GM12878 (cell line): ENCODE results near the gene KNSTRN. TPM values are rescaled to one million over a fixed set of nuclear protein-coding genes. Genes with fewer than 3 reads are reported as not detected.

Source experiments
- ATAC-seq: fragments of 200-7000 bp; cut with Tn5 transposase; 3 replicates; pipeline ENCODE4 v1.9.1; 2020; ENCODE audit warnings: mild to moderate bottlenecking, moderate library complexity
- BruUV-seq: library from RNA; stranded (reverse); fragments of 400-500 nt; replicated peaks from 2 replicates; lab custom pipeline; 2021; lab: Mats Ljungman, UMichigan
- CTCF ChIA-PET: fragments of 300-600 bp; sonication (Branson Sonifier 250); formaldehyde crosslinking; extraction: SDS; loops from one replicate; lab custom pipeline; 2021; ENCODE audit warnings: inconsistent platforms; lab: Yijun Ruan, JAX
- POLR2A ChIA-PET: fragments of 350-600 bp; formaldehyde crosslinking; extraction: SDS; loops from one replicate; lab custom pipeline; 2021; ENCODE audit warnings: inconsistent platforms; lab: Charles Lee
- RAD21 ChIA-PET: fragments of 300-600 bp; sonication (Branson Sonifier 250); formaldehyde crosslinking; loops from one replicate; lab custom pipeline; 2023; ENCODE audit warnings: antibody characterized with exemption; ENCODE audit not compliant: unreplicated experiment; lab: Charles Lee
- SMC1A ChIA-PET: fragments of 300-600 bp; sonication (Branson Sonifier 250); formaldehyde crosslinking; loops from one replicate; lab custom pipeline; 2023; ENCODE audit not compliant: unreplicated experiment, uncharacterized antibody; lab: Charles Lee
- DNase-seq: peaks from one replicate; pipeline ENCODE4 v3.0.0-alpha.2; 2011; ENCODE audit warnings: low read depth, low spot score
- FAIRE-seq: peaks from 3 replicates; lab custom pipeline; 2011; peaks lifted over from hg19 to GRCh38; lab: Jason Lieb, UNC
- H2AFZ ChIP-seq: 2 replicates; pipeline ENCODE4 v1.6.0; 2011; ENCODE audit warnings: low read depth, low read length, control low read depth; ENCODE audit not compliant: control insufficient read depth
- H3K27ac ChIP-seq: 2 replicates; pipeline ENCODE4 v1.5.1; 2011; ENCODE audit warnings: control low read depth; ENCODE audit not compliant: control insufficient read depth, insufficient read depth
- H3K27me3 ChIP-seq, 2 experiments: replicated peaks in 1 of 2; 2 replicates each; pipeline versions ENCODE4 v1.6.0 to v1.6.1; 2011; ENCODE audit warnings: low read length in 1 of 2; ENCODE audit not compliant: control insufficient read depth in 2 of 2, insufficient read depth in 2 of 2
- H3K36me3 ChIP-seq, 2 experiments: 2 replicates each; pipeline ENCODE4 v1.5.1; 2011; ENCODE audit warnings: low read length in 1 of 2; ENCODE audit not compliant: control insufficient read depth in 2 of 2, insufficient read depth in 2 of 2
- H3K4me1 ChIP-seq: 2 replicates; pipeline ENCODE4 v1.6.1; 2011; ENCODE audit warnings: mild to moderate bottlenecking, low read length, moderate library complexity, mixed read lengths; ENCODE audit not compliant: control insufficient read depth, insufficient read depth
- H3K4me2 ChIP-seq: 2 replicates; pipeline ENCODE4 v1.6.0; 2011; ENCODE audit warnings: control low read depth; ENCODE audit not compliant: control insufficient read depth, insufficient read depth
- H3K4me3 ChIP-seq: fragments of 200-600 bp; sonication (generic); 2 replicates; pipeline ENCODE4 v1.5.1; 2016
- H3K79me2 ChIP-seq: 2 replicates; pipeline ENCODE4 v1.6.0; 2011; ENCODE audit warnings: low read length; ENCODE audit not compliant: control insufficient read depth, insufficient read depth
- H3K9ac ChIP-seq: 2 replicates; pipeline ENCODE4 v1.8.0; 2011; ENCODE audit warnings: low read length, control low read depth, mixed read lengths; ENCODE audit not compliant: control insufficient read depth, insufficient read depth
- H3K9me3 ChIP-seq: replicated peaks from 3 replicates; pipeline ENCODE4 v1.5.1; 2011; ENCODE audit warnings: mild to moderate bottlenecking, low read length; ENCODE audit not compliant: control insufficient read depth, insufficient read depth
- H4K20me1 ChIP-seq: 2 replicates; pipeline ENCODE4 v1.6.0; 2011; ENCODE audit not compliant: control insufficient read depth, insufficient read depth
- JUND ChIP-seq: IDR thresholded peaks from 2 replicates; pipeline ENCODE4 v1.6.1; 2012; ENCODE audit warnings: low read depth, mild to moderate bottlenecking, low read length, improper control_type of control experiment, moderate library complexity
- KDM1A ChIP-seq: fragments of 200-600 bp; sonication (generic); IDR thresholded peaks from 2 replicates; pipeline ENCODE4 v1.6.1; 2016; ENCODE audit warnings: borderline replicate concordance
- NR2C2 ChIP-seq: IDR thresholded peaks from 2 replicates; pipeline ENCODE4 v1.6.1; 2011; ENCODE audit warnings: borderline replicate concordance, low read depth; ENCODE audit not compliant: control insufficient read depth, insufficient read length
- SMAD5 ChIP-seq: IDR thresholded peaks from 2 replicates; pipeline ENCODE4 v1.6.1; 2016; ENCODE audit warnings: antibody characterized with exemption, low read depth
- SMARCA5 ChIP-seq: fragments of 450-650 bp; IDR thresholded peaks from 2 replicates; pipeline ENCODE4 v1.6.1; 2017; ENCODE audit warnings: mild to moderate bottlenecking
- SREBF1 ChIP-seq: IDR thresholded peaks from 2 replicates; pipeline ENCODE4 v1.6.1; 2012; ENCODE audit warnings: mild to moderate bottlenecking, low read length
- WRNIP1 ChIP-seq: IDR thresholded peaks from 2 replicates; pipeline ENCODE4 v1.6.1; 2011; ENCODE audit warnings: low read depth, low read length, improper control_type of control experiment, borderline replicate concordance
- WGBS: methylation state at CpG from one replicate; pipeline ENCODE4 v1.1.6; 2016; ENCODE audit warnings: low lambda C conversion rate; ENCODE audit not compliant: insufficient replicate concordance, insufficient coverage; ENCODE audit errors: missing lambda C conversion rate; 5-methylcytosine and 5-hydroxymethylcytosine counted together
- in situ Hi-C: fragments of 300-500 bp; cut with MboI; formaldehyde crosslinking; loops from 9 replicates; pipeline ENCODE4 v1.14.3; 2018; ENCODE audit warnings: mixed read lengths
- intact Hi-C: fragments of 100-400 bp; cut with micrococcal nuclease; formaldehyde crosslinking; loops from one replicate; pipeline ENCODE4 v1.14.2; 2022; ENCODE audit not compliant: unreplicated experiment
- polyA plus RNA-seq, 11 experiments: library from polyadenylated mRNA; depleted of rRNA in 4 of 11; unstranded in 6 of 11; stranded (reverse) in 5 of 11; fragments of >200 nt; fragmentation: Nextera tagmentation in 4 of 11; fragmentation: Illumina TruSeq in 1 of 11; extraction: Ambion mirVana in 4 of 11; extraction: Trizol in 1 of 11; gene quantifications; 1 replicate in 1 of 11; 2 replicates in 10 of 11; pipeline versions ENCODE4 v1.2.1 to v1.2.3, GENCODE V29; 2011 to 2016; ENCODE audit warnings: inconsistent platforms in 2 of 11, missing spikeins in 2 of 11, low read depth in 1 of 11
- total RNA-seq, 4 experiments: library from RNA; depleted of rRNA in 3 of 4; stranded (reverse); fragments of >200 nt in 3 of 4; fragmentation: Illumina TruSeq in 1 of 4; extraction: Trizol in 1 of 4; gene quantifications; 2 replicates each; pipeline versions ENCODE4 v1.2.1 to v1.2.3, GENCODE V29; 2013 to 2021
- TF ChIP-seq, protein P1 (sequence below): fragments of 450-650 bp; IDR thresholded peaks from 2 replicates; pipeline ENCODE4 v1.6.1; 2016; ENCODE audit warnings: mild to moderate bottlenecking

Gene KNSTRN
- total and polyA plus RNA-seq, 10 of the 15 experiments (the other 5 are each of a cell fraction or from before 2014, with no cell fraction given), result 30.3 to 72.1 (median 47.1) TPM

DNA sequence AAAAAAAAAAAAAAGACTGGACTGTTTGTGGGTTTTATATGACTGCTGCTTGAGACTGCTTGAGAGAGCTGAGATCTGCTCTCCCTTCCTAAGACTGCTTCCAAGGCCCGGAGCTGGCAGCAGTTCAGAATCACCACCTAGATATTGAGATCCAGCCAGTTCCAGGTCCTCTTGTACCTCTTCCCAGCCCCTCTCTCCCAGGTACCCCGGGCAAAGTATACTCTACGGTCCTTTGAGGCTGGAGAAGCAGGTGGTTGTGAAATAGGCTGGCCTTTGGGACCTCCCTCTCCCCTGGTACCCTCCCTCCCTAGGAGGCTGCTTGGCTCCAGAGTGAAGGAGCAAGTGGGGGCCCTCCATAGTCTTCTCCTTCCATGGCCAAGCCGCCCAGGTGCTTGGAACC lies 45.7 kb downstream of the KNSTRN start:
- Histone ChIP-seq H2AFZ (no peak overlapping the region), H3K27ac (no peak overlapping the region), H3K4me3 (no peak overlapping the region), H3K4me1 (no peaks in the 10 kb centered on the region), H3K9me3 (no peaks in the 10 kb centered on the region), H4K20me1 (no peaks in the 10 kb centered on the region), H3K4me2 (no peak overlapping the region), H3K9ac (no peak overlapping the region), H3K27me3 (no peaks in the 10 kb centered on the region; a peak in 1 of 4 replicates), H3K79me2 (no peaks in the 10 kb centered on the region), H3K36me3 (no peaks in the 10 kb centered on the region)
- intact Hi-C loops (no loop called here), in situ Hi-C loops (no loop called here)
- ChIA-PET RAD21 (no interaction called here), CTCF (no interaction called here), SMC1A (no interaction called here), POLR2A (no interaction called here)
- ATAC-seq (no peak), FAIRE-seq (no peak), DNase-seq (no peak)
- BruUV-seq, result no TSS peak
- TF ChIP-seq JUND (no peak), SMARCA5 (no peak), KDM1A (no peak), NR2C2 (no peak), WRNIP1 (no peak), SREBF1 (no peak), SMAD5 (no peak)
- TF ChIP-seq, protein P1, sequence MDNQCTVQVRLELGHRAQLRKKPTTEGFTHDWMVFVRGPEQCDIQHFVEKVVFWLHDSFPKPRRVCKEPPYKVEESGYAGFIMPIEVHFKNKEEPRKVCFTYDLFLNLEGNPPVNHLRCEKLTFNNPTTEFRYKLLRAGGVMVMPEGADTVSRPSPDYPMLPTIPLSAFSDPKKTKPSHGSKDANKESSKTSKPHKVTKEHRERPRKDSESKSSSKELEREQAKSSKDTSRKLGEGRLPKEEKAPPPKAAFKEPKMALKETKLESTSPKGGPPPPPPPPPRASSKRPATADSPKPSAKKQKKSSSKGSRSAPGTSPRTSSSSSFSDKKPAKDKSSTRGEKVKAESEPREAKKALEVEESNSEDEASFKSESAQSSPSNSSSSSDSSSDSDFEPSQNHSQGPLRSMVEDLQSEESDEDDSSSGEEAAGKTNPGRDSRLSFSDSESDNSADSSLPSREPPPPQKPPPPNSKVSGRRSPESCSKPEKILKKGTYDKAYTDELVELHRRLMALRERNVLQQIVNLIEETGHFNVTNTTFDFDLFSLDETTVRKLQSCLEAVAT, result no peak
- WGBS, result 22% methylated on average over 4 of the region's 4 CpGs
